HG03378 (cell line): ENCODE measurements around the gene ARHGAP26.
"Not testable (repeated sequence)": the region's sequence is repeated elsewhere in the genome, so short reads cannot be mapped to it uniquely, and the experiment has no call there.

Source experiments
- ATAC-seq: cut with Tn5 transposase; IDR thresholded peaks from one replicate; pipeline ENCODE4 v1.9.1; 2021; ENCODE audit warnings: mild to moderate bottlenecking, moderate library complexity; ENCODE audit not compliant: unreplicated experiment

ARHGAP26 gene

DNA sequence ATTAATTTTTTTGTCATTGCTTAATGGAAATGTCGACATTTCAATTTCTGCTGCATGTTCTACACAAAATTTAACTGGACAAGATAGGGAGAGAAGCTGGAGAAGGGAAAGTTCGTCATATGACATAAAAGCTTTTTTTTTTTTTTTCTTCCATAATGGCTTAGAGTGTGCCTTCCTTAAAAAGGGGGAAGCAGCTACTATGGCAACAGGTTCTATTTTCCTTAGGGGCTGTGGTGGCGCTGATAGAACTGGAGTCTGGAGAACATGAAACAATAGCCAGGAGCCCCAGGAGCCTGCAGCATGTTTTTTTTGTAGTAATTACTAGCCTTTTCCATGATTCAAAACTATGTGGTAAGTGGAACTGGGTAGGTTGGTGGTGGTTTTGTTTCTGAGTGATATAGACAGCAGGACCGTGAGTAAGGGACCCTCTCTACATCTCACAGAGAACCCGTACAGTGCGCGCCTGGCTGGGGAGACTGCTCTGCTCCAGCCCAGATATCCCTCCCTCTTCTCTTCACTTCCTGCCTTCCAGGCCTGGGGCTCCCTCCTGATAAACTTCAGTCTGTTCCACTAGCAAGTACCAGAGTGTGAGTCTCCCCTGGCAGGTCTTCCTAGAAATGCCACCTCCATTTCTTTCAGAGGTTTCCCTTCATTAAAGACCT, 331.7 kb downstream of the ARHGAP26 start:
- no peak for ATAC-seq

DNA sequence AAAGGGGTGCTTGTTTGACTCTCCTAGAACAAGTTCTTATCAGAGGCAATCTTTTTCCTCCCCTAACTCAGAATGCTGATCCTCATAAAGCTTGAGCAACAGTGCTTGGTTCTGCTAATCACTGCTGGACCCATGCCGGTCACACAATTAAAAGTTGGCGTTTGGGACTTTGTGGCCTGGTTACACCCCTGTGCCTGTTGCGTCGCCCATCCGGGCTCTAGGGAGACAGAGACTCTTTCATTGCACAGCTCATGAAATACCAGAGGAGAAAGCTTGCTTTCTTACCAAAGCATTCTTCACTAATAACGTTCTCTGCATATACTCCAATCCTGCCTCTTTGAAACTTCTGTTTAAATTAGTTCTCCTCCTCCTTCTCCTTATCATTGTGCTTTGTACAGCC, 332.2 kb downstream of the ARHGAP26 start:
- no peak for ATAC-seq

DNA sequence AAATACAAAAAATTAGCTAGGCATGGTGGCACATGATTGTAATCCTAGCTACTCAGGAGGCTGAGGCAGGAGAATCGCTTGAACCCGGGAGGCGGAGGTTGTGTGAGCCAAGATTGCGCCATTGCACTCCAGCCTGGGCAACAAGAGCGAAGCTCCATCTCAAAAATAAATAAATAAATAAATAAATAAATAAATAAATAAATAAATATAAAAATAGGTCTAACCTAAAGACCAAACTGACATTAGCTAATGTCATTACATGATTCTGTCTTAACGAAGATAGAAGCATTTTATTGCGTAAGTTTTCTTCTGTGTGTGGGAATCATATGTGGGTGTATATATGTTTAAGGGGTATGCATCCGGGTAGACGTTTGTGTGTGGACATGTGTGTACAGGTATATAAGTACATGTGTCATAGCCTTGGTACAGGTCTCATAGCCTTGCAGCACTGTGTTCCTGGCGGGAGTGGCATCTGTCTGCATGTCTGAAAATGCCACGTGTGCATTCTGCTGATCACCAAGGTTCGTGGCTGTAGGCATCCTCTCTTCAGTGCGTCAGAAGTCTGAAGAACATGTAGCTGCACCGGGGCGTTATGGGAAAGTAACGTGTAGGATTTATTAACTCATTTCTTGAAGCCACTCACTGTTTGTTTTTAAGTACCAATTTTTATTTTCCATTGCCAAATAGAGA, 335.2 kb downstream of the ARHGAP26 start:
- no peak for ATAC-seq

DNA sequence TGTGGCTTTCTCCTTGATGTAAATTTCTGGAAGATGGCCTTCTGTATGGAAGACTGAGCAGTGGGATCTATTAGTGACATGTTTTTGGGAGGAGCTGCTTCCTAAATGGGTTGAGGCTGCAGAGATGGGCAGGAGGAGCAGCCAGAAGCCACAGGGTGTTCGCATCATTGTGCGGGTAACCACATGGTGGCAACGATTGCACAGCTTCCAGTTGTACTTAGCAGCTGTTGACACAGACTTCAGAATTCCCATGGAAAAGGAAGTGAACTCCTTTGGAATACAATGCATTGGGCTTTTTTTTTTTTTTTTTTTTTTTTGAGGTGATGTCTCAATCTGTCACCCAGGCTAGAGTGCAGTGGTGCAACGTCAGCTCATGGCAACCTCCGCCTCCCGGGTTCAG, 336.0 kb downstream of the ARHGAP26 start:
- no peak for ATAC-seq

DNA sequence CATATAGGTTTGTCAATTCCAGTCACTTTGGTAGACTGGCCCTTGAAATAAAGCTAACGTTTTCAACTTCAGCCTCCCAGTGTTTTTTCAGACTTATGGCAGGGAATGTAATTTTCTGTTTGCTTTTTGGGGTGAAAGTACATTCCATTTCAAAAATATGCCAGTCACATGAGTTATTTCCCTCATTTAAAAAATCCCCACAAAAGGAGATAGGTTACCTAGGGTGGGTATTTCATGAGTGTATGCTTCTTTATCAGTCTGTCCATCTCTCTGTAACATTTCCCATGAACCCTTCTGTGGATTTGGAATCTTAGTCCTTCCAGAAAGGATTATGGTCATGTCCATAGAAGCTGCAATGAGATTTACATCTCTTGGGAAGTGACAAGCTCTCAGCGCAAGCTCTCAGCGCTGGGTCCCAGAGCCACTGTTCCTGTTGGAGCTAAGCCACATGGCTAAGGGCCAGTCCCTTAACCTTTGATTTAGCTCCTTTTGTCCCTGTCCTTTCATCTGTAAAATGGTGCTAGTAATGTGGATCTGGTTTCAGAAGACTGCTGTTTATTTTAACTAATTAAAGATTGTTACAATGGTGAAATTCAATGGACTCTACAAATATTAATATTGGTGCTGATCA, 338.4 kb downstream of the ARHGAP26 start:
- no peak for ATAC-seq

DNA sequence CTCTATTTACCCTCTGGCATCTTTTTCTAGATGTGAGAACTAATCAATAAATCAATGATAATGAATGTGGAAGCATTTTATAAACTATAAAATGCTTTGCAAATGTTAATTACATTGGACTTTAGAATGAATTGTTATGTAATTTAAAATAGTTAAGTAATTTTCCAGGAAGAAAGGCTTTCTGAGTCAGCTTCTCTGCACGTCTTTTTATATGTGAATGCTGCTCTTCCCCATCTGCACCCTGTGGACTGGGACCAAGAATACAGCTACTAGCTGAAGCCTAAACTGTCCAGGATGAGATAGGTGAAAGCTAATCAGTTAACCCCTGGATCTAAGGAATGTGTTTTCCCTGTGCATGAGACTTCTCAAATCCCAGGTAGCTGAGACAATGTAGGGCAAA, 340.4 kb downstream of the ARHGAP26 start:
- ATAC-seq = no peak

DNA sequence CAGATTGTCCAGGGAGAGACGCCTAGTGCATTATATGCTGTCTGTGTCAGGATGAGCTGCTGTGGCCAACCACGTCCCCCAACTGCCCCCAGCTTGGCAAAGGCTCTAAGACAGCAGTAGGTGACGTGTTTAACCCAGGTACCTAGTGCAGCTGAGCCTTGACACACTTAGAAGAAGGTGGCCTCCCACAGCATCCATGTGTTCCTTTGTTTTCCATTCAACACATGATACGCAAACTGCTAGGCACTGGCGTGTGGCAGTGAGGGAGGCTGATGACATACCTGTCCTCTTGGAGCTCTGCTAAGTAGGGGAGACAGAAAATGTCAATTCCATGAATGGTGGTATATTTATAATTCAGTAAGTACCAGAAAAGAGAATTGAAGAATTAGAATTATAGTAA, 341.6 kb downstream of the ARHGAP26 start:
- ATAC-seq = no peak

DNA sequence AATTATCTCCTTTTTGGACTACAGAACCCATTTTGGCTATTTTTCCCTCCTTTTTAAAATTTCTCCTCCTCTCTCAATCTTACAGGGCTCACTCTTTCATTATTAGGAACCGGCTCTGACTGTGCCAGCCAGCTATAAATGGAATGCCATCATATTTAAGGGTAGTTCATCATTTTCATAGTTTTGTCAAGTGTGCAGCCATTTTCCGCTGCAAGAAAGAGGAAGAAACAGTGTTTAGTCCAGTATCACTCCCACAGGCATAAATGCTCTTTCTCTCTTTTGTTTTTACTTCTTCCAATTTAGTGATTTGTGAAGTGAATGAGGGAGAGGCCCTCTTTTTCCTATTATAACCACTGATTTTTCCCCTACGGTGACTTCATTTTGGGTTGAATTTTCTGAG, 343.3 kb downstream of the ARHGAP26 start:
- ATAC-seq = no peak

DNA sequence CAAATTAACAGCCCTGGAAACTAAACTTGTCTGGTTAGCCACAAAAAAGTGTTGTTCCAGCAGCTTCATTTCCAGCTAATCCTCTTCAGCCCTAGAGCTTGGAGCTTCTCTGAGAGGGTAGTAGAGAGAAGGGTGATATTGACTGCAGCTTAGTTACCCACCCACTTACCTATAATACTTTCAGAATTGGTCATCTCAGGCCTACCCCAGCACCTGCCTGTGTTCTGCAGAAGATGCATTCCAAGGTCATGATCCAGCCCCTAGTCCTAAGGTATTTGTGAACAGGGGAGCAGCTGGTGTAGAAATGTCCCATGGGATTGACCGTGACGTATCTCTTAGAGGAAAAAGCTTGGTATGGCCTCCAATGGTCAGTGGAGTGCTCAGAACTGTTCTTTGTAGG, 344.3 kb downstream of the ARHGAP26 start:
- ATAC-seq = peak; percentile 41

DNA sequence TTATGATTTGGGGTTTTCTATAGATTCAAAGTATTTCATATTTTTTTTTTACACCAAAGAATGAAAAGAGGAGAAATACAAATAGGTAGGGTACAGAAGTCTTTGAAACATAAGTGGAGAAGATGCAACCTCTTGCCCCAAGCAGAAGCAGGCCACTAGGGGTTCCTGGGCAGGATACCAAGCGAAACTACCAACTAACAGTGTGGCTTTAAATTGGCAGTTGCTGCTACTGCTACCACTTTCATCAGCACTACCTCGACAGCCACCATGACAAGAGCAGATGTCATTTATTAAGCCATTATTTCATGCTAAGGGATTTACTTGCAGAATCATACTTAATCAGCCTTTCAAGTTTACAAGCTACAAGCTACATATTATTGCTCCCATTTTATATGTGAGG, 345.2 kb downstream of the ARHGAP26 start:
- no peak for ATAC-seq

DNA sequence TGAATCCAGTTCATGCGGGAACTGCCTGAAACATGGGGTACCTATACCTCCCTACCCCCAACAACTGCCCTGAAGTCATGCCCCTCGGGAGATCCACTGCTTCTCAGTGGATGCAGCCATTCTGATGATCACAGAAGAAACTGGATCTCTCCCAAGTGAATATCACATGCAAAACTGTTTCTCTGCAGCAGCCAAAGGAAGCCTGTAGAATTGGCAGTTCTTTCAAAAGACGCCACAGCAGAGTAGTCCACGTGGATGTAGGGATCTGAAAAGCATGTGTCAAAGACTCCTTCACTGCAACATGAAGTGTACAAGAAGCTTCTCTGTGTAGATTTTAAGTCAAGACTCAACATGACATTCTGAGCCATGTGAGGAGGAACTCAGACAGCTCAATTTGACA, 346.6 kb downstream of the ARHGAP26 start:
- no peak for ATAC-seq

DNA sequence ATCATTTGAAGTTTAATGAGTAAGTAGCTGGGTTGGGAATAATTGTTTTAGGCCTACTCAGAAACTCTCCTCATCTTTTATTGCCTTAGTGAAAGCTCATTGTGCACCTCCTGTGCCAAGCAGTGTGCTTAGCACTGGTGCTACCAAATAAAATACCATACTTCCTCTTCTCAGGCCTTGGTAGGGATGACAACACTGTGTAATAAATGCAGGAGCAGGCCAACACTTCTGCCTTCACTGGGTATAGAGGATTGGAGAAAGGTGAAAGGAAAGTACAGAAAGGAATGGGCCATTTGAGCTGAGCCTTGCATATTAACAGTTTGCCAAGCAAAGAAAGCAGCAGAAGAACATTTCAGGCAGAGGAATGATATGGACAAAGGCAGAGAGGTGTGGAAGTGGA, 347.6 kb downstream of the ARHGAP26 start:
- no peak for ATAC-seq

DNA sequence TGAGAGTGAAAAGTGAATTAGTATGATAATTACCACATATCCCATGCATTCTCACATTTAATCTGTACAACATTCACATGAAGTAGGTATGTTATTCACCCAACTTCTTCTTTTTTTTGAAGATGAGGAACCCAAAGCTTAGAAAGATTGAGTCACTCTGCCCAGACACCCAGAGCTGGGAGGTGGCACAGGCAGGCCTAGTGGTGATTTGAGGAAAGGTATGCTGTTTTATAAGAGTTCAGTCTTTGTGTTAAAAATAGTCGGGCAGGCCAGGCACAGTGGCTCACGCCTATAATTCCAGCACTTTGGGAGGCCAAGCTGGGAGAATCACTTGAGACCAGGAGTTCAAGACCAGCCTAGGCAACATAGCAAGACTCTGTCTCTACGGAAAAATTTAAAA, 348.0 kb downstream of the ARHGAP26 start:
- no peak for ATAC-seq

DNA sequence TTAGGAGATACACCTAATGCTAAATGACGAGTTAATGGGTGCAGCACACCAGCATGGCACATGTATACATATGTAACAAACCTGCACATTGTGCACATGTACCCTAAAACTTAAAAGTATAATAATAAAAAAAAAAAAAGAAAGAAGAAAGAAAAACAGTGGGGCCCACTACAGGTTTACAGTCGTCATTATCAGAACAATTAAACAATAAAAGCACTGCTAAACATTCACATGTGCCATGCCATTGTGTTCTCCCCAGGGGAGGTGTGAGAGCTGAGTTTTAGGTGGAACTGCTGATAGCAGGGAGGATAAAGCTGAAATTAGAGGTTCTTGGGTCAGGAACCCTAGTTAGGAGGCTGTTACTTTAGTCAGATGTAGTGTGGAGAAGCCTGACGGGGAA, 348.6 kb downstream of the ARHGAP26 start:
- ATAC-seq = not testable (repeated sequence)

DNA sequence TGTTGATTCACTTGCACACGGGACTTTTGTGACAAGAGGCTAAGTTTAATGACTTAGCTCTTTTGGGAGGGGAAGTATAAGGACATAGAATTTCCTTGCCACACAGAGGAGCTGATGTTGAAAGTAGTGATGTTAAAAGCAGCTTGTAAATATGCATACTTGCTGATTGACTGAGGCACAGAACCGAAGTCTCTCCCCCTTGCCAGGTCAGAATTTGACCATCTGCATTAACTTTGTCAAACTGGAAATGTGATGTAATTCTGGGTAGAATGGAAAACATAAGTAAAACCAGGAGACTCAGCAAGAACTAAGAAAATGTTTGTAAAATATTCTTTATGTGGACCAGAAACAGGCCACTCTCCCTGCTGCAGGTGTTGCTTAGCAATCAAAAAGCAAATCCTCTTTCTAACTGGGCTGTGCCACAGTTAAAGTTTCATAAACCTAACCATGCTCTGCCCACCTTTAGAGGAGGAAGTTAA, 349.2 kb downstream of the ARHGAP26 start:
- ATAC-seq = peak; percentile 71

DNA sequence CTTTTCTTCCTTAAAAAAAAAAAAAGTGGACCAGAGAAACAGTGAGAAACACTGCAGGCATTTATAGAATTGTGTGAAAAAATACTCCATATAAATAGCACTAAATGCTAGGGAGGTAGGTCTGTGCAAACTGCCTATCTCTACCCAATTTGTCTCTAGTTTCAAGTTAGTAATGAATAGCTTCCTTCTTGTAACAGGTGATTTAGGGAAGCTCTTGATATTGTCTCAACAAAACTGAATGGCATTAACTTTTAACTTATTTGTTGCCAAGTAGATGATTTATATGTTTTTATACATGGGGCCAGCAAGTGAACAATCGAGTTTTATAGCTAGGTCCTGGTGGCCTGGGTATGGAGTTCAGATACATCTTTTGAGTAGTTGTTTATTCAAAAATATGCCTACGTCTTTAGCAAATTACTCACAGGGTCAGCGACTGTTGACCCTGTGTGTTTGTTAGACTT, 349.7 kb downstream of the ARHGAP26 start:
- peak; percentile 25 for ATAC-seq

DNA sequence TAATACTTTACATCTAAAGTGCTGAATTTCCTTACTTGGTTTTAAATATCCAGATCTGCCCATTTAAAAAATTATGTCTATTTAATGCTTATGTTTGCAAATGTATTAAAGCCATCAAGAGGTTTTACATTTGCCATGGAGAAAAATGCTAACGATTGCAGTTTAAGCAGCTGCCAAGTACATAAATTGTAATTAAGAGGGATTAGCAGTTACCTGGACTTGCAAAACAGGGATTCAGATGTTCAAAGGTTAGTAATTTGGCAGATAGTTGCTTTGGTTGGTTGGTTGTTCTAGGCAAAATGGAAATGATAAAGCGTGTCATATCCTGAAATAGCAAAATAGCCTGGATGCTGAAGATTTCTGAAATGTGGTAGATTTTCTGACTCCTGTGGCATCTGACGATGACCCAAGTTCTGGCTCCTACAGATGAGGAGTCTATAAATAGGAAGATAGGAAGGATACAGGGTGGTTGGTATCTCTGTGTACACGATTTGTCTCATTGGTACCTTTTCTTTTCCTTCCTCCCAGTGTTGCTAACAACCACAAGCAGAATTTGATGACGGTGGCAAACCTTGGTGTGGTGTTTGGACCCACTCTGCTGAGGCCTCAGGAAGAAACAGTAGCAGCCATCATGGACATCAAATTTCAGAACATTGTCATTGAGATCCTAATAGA, 350.4 kb downstream of the ARHGAP26 start:
- no peak for ATAC-seq

DNA sequence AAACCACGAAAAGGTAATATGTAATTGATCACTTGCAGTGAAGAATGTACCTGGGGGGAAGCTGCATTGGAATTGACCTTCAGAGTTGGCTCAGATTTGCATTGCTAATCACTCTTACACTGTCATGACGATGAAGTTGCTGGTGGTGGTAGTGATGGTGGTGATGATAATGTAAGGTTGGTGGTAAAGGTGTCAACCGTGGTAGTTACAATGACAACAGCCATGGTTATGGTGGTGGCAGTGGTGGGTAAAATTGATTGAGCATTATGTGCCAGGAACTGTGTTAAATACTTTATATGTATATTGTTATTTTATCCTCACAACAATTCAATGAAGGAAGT, 350.9 kb downstream of the ARHGAP26 start:
- no peak for ATAC-seq

DNA sequence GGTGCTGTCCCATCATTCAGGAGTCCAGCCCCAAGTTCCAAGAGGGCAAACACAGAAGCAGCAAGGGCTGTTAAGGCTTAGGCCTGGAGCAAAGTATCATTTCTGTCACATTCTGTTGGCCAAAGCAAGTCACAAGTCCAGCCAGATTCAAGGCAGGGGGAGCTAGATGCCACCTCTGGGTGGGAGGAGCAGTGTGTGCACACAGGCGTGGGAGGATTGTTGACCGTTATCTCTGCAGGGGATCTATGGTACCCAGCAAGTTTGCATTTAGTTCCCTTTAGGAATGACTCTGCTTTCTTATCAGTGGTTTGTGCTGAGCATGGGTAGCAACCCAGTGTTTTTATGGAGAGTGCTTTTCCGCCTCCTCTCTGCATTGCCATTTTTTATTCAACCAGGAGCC, 354.4 kb downstream of the ARHGAP26 start:
- ATAC-seq = no peak

DNA sequence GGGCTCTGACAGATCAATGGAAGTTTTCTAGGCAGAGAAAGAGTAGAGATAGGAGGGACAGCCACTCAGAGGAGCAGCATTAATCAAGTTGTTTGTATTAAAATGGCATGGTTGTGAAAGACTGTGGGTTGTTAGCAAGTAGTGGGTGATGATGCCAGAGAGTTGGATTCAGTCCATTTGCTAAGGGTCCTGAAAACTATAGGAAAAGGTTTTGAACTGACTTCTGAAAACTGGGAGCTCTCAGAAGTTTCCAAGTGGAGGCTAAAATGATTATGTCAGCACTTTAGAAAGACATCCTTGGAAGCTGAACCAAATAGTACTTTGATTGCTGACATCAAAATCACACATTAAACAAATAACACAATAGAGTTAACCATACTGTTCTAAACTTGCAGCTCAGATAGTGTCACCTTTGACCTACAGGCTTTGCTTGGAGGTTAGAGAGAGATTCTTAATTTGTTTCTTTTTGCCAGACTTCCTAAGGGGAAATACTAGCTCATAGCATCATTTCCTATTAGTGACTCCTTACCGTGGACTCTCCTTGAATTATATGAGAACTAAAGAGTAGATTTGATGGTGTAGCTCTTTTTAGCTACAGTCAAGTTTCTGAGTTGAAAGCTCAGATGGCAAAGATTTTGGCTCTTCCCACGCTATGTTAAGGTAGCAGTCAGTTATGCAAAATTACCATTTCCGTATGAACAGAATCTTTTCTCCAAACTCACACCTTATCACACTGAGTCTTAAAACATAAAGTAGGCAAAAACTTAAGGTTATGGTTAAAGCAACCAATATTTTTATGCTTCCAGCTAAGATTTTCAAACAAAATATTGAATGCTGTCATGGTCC, 356.2 kb downstream of the ARHGAP26 start:
- ATAC-seq = no peak
